Endothelial cell (in vitro differentiated cells): ENCODE measurements around the gene OR5V1. TPM values are rescaled to one million over a fixed set of nuclear protein-coding genes. Genes with fewer than 3 reads are reported as not detected.
"Not testable (repeated sequence)": the region's sequence is repeated elsewhere in the genome, so short reads cannot be mapped to it uniquely, and the experiment has no call there.

Source experiments
- DNase-seq: peaks from one replicate; pipeline ENCODE4 v3.0.0; 2021; ENCODE audit warnings: low spot score
- H3K27ac Mint-ChIP-seq: one replicate; pipeline ENCODE4 v1.8.0; 2021; ENCODE audit warnings: mixed read lengths, inconsistent platforms; ENCODE audit not compliant: unreplicated experiment
- H3K27me3 Mint-ChIP-seq: one replicate; pipeline ENCODE4 v1.8.0; 2021; ENCODE audit warnings: mild to moderate bottlenecking, moderate library complexity, mixed read lengths, inconsistent platforms; ENCODE audit not compliant: unreplicated experiment
- H3K36me3 Mint-ChIP-seq: one replicate; pipeline ENCODE4 v1.8.0; 2021; ENCODE audit warnings: mild to moderate bottlenecking, low read depth, mixed read lengths, inconsistent platforms; ENCODE audit not compliant: unreplicated experiment
- H3K4me1 Mint-ChIP-seq: one replicate; pipeline ENCODE4 v1.8.0; 2021; ENCODE audit warnings: mild to moderate bottlenecking, mixed read lengths, inconsistent platforms; ENCODE audit not compliant: unreplicated experiment
- H3K4me3 Mint-ChIP-seq: one replicate; pipeline ENCODE4 v1.8.0; 2021; ENCODE audit warnings: mild to moderate bottlenecking, mixed read lengths, inconsistent platforms; ENCODE audit not compliant: unreplicated experiment
- H3K9me3 Mint-ChIP-seq: one replicate; pipeline ENCODE4 v1.8.0; 2021; ENCODE audit warnings: mixed read lengths, inconsistent platforms; ENCODE audit not compliant: unreplicated experiment
- CTCF ChIP-seq: fragments of 200-600 bp; sonication (generic); IDR thresholded peaks from one replicate; pipeline ENCODE4 v1.5.0; 2021; ENCODE audit warnings: antibody characterized with exemption; ENCODE audit not compliant: unreplicated experiment
- total RNA-seq: library from RNA; stranded (reverse); fragmentation: NEBNext Ultra II Directional; extraction: Animal tissue kit (Norgen Biotek cat#: 25700); gene quantifications from one replicate; pipeline ENCODE4 v1.2.1, GENCODE V29; 2021; ENCODE audit not compliant: unreplicated experiment

Gene OR5V1
- total RNA-seq, 1 donor from 2014 or later: not detected

GRCh38 chr6:29345380-29345779 is 23.3 kb downstream of the OR5V1 start:
- no peaks in the 10 kb centered on the region for H3K4me1 Mint-ChIP-seq
- H3K4me3 Mint-ChIP-seq: no peak overlapping the region
- DNase-seq: no peak
- no peaks in the 10 kb centered on the region for H3K27me3 Mint-ChIP-seq
- no peaks in the 10 kb centered on the region for H3K36me3 Mint-ChIP-seq
- no peaks in the 10 kb centered on the region for H3K9me3 Mint-ChIP-seq
- no peak overlapping the region for H3K27ac Mint-ChIP-seq
- no peak for TF ChIP-seq CTCF

GRCh38 chr6:29336269-29336668 is 32.4 kb downstream of the OR5V1 start:
- no peak for TF ChIP-seq CTCF
- no peak overlapping the region for H3K4me3 Mint-ChIP-seq
- H3K36me3 Mint-ChIP-seq: no peaks in the 10 kb centered on the region
- H3K27me3 Mint-ChIP-seq: no peaks in the 10 kb centered on the region
- no peak overlapping the region for H3K27ac Mint-ChIP-seq
- H3K9me3 Mint-ChIP-seq: no peaks in the 10 kb centered on the region
- no peak for DNase-seq
- H3K4me1 Mint-ChIP-seq: no peaks in the 10 kb centered on the region

- no peaks in the 10 kb centered on the region for H3K4me1 Mint-ChIP-seq
- TF ChIP-seq CTCF: no peak
- no peak overlapping the region for H3K27ac Mint-ChIP-seq
These were observed 36.0 kb downstream of the OR5V1 start for GRCh38 chr6:29332676-29333075.

GRCh38 chr6:29325777-29326176 is 42.9 kb downstream of the OR5V1 start:
- no peak for TF ChIP-seq CTCF
- no peak for DNase-seq
- Mint-ChIP-seq H3K27ac (no peak overlapping the region), H3K27me3 (no peaks in the 10 kb centered on the region), H3K4me1 (no peaks in the 10 kb centered on the region), H3K36me3 (no peaks in the 10 kb centered on the region), H3K4me3 (no peak overlapping the region), H3K9me3 (no peaks in the 10 kb centered on the region)

More at GRCh38 chr6:29332676-29333075, 36.0 kb downstream of the OR5V1 start:
- Mint-ChIP-seq H3K36me3 (no peaks in the 10 kb centered on the region), H3K9me3 (no peaks in the 10 kb centered on the region), H3K4me3 (no peak overlapping the region), H3K27me3 (no peaks in the 10 kb centered on the region)
- DNase-seq: no peak

GRCh38 chr6:29323332-29323731 is 45.3 kb downstream of the OR5V1 start:
- not testable (repeated sequence) for DNase-seq, H3K36me3 Mint-ChIP-seq, H3K27me3 Mint-ChIP-seq, H3K27ac Mint-ChIP-seq, H3K4me1 Mint-ChIP-seq, H3K9me3 Mint-ChIP-seq, H3K4me3 Mint-ChIP-seq

- Mint-ChIP-seq H3K27ac (no peak overlapping the region), H3K27me3 (no peaks in the 10 kb centered on the region), H3K36me3 (no peaks in the 10 kb centered on the region), H3K4me3 (no peak overlapping the region), H3K9me3 (no peaks in the 10 kb centered on the region), H3K4me1 (no peaks in the 10 kb centered on the region)
- no peak for DNase-seq
- TF ChIP-seq CTCF: no peak
These were observed 48.7 kb downstream of the OR5V1 start for GRCh38 chr6:29319931-29320330.
